DND-41 (cell line): ENCODE data around the gene BMPR2.

Experiments
- ATAC-seq: fragments of 200-7000 bp; cut with Tn5 transposase; 3 replicates; pipeline ENCODE4 v1.9.1; 2021; ENCODE audit warnings: low read depth; ENCODE audit not compliant: insufficient read depth
- DNase-seq: peaks from one replicate; pipeline ENCODE4 v3.0.0-alpha.2; 2020
- H2AFZ ChIP-seq: 2 replicates; pipeline ENCODE4 v1.6.0; 2012; ENCODE audit warnings: low read depth, low read length
- H3K27ac ChIP-seq: 2 replicates; pipeline ENCODE4 v1.5.1; 2012; ENCODE audit warnings: low read length, inconsistent platforms
- H3K27me3 ChIP-seq: fragments of 200-600 bp; sonication (generic); 2 replicates; pipeline ENCODE4 v1.6.0; 2012; ENCODE audit warnings: low read length, mild to moderate bottlenecking, inconsistent platforms; ENCODE audit not compliant: insufficient read depth, poor library complexity
- H3K36me3 ChIP-seq: 2 replicates; pipeline ENCODE4 v1.5.1; 2012; ENCODE audit warnings: low read length, inconsistent platforms; ENCODE audit not compliant: insufficient read depth
- H3K4me1 ChIP-seq: 2 replicates; pipeline ENCODE4 v1.5.1; 2012; ENCODE audit warnings: mild to moderate bottlenecking, low read length; ENCODE audit not compliant: insufficient read depth
- H3K4me2 ChIP-seq: 2 replicates; pipeline ENCODE4 v1.6.0; 2012; ENCODE audit warnings: mild to moderate bottlenecking, moderate library complexity, low read length, inconsistent platforms; ENCODE audit not compliant: insufficient read depth
- H3K4me3 ChIP-seq, 2 experiments: fragments of 200-600 bp in 1 of 2; shearing (Covaris generic) in 1 of 2; 2 replicates each; pipeline ENCODE4 v1.5.1; 2012 to 2016; ENCODE audit warnings: inconsistent platforms in 2 of 2, low read length in 2 of 2, mild to moderate bottlenecking in 2 of 2, low read depth in 1 of 2, moderate library complexity in 1 of 2
- H3K79me2 ChIP-seq: 2 replicates; pipeline ENCODE4 v1.6.0; 2012; ENCODE audit warnings: low read length, inconsistent platforms; ENCODE audit not compliant: insufficient read depth
- H3K9ac ChIP-seq: 2 replicates; pipeline ENCODE4 v1.6.0; 2012; ENCODE audit warnings: low read depth, mild to moderate bottlenecking, inconsistent platforms, low read length, moderate library complexity
- H3K9me3 ChIP-seq: 2 replicates; pipeline ENCODE4 v1.5.1; 2012; ENCODE audit warnings: low read length, moderate library complexity, mild to moderate bottlenecking, inconsistent platforms; ENCODE audit not compliant: insufficient read depth, severe bottlenecking
- H4K20me1 ChIP-seq: 2 replicates; pipeline ENCODE4 v1.6.0; 2012; ENCODE audit warnings: low read length; ENCODE audit not compliant: insufficient read depth
- CTCF ChIP-seq: IDR thresholded peaks from 2 replicates; pipeline ENCODE4 v1.5.1; 2012; ENCODE audit warnings: borderline replicate concordance, low read length, moderate library complexity, mild to moderate bottlenecking; ENCODE audit not compliant: poor library complexity, severe bottlenecking; ENCODE audit errors: extremely low read depth
- EZH2 ChIP-seq: IDR thresholded peaks from 3 replicates; pipeline ENCODE4 v1.6.1; 2012; ENCODE audit warnings: borderline replicate concordance, low read depth, mild to moderate bottlenecking, moderate library complexity, low read length, inconsistent platforms; ENCODE audit not compliant: severe bottlenecking

Gene BMPR2

DNA sequence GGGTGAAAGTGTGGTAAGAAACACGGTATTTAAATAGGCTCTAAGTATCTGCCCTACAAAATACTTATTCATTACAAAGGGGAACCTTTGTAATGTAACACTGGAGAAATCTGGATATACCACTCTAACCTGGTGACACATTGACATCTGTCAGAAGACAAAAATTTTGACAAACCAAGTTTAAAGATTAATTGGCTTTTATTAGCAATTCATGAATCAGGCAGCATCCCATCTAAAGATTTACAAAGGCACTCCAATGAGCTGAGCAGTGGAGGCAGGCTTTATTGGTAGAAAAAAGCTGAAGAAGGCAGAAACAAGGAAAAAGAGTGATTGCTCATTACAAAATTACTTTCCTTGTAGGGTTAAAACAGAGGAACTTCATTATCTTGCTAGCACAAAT lies 35.0 kb downstream of the BMPR2 start:
- Histone ChIP-seq H3K36me3 (no peaks in the 10 kb centered on the region), H3K27me3 (no peaks in the 10 kb centered on the region), H3K4me2 (no peak overlapping the region), H3K27ac (no peak overlapping the region), H3K4me3 (no peak overlapping the region), H3K79me2 (no peaks in the 10 kb centered on the region), H2AFZ (no peak overlapping the region), H4K20me1 (no peaks in the 10 kb centered on the region), H3K9me3 (no peaks in the 10 kb centered on the region), H3K4me1 (no peaks in the 10 kb centered on the region), H3K9ac (no peak overlapping the region)
- DNase-seq (no peak), ATAC-seq (no peak)
- TF ChIP-seq CTCF, result no peak
- no peak for TF ChIP-seq EZH2

DNA sequence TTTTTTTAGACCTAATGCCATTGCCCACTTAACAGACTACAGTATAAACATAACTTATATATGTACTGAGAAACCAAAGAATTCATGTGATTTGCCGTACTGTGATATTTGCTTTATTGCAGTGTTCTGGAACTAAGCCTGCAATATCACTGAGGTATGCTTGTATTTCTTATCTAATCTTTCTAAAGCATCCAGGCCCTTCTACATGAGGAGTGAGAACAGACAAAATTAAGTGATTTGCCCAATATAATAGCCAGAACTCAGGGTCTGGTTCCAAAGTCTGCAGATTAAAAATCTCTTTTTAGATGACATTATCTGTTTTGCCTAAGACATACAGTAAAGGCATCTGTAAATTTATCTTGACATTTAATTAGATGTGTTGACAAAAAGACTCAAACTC lies 41.9 kb downstream of the BMPR2 start:
- DNase-seq (no peak), ATAC-seq (no peak)
- Histone ChIP-seq H4K20me1 (no peaks in the 10 kb centered on the region), H3K27me3 (no peaks in the 10 kb centered on the region), H3K36me3 (no peaks in the 10 kb centered on the region), H2AFZ (no peak overlapping the region), H3K4me1 (no peaks in the 10 kb centered on the region), H3K9me3 (no peaks in the 10 kb centered on the region), H3K9ac (no peak overlapping the region), H3K27ac (no peak overlapping the region), H3K4me3 (no peak overlapping the region), H3K4me2 (no peak overlapping the region), H3K79me2 (0 out of 2 replicates have a peak, but pooled peaks cover 1% of the 10 kb centered on the region)
- no peak for TF ChIP-seq CTCF
- no peak for TF ChIP-seq EZH2

DNA sequence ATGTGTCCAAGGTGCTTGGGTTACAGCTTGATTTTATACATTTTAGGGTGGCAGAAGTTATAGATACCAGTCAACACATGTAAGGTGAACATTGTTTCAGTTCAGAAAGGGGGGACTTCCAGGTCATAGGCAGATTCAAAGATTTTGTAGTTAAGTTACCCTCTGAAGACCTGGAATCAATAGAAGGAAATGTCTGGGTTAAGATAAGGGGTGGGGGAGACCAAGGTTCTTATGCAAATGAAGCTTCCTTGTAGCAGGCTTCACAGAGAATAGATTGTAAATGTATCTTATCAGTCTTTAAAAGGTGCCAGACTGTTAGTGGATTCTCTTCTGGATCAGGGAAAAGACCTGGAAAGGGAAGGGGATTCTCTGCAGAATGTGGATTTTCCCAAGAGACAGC lies 42.4 kb downstream of the BMPR2 start:
- TF ChIP-seq CTCF, result no peak
- no peak for TF ChIP-seq EZH2
- H3K36me3 ChIP-seq, result no peaks in the 10 kb centered on the region
- no peaks in the 10 kb centered on the region for H3K27me3 ChIP-seq
- no peak overlapping the region for H3K4me2 ChIP-seq
- no peaks in the 10 kb centered on the region for H3K9me3 ChIP-seq
- no peak overlapping the region for H3K9ac ChIP-seq
- ATAC-seq (no peak), DNase-seq (no peak)
- H2AFZ ChIP-seq, result no peak overlapping the region
- H3K4me3 ChIP-seq, result no peak overlapping the region
- 0 out of 2 replicates have a peak, but pooled peaks cover 1% of the 10 kb centered on the region for H3K79me2 ChIP-seq
- H3K27ac ChIP-seq, result no peak overlapping the region
- no peaks in the 10 kb centered on the region for H3K4me1 ChIP-seq
- H4K20me1 ChIP-seq, result no peaks in the 10 kb centered on the region

- H3K9ac ChIP-seq, result no peak overlapping the region
- TF ChIP-seq EZH2 (no peak), CTCF (no peak)
- no peaks in the 10 kb centered on the region; the same call in 1 of the 2 replicates for H4K20me1 ChIP-seq
Measured at GRCh38 chr2:202423139-202423538, 47.0 kb downstream of the BMPR2 start.

More at GRCh38 chr2:202423139-202423538, 47.0 kb downstream of the BMPR2 start:
- Histone ChIP-seq H3K79me2 (0 out of 2 replicates have a peak, but pooled peaks cover 1% of the 10 kb centered on the region), H3K36me3 (no peaks in the 10 kb centered on the region), H3K9me3 (no peaks in the 10 kb centered on the region), H3K27me3 (no peaks in the 10 kb centered on the region), H3K4me2 (no peak overlapping the region), H2AFZ (no peak overlapping the region), H3K4me3 (no peak overlapping the region), H3K27ac (no peak overlapping the region), H3K4me1 (no peaks in the 10 kb centered on the region)
- ATAC-seq, result no peak
- DNase-seq, result no peak
